HG03135 (cell line): ENCODE results near the gene APBA1.

Source experiments
- ATAC-seq: cut with Tn5 transposase; IDR thresholded peaks from one replicate; pipeline ENCODE4 v1.9.1; 2021; ENCODE audit warnings: mild to moderate bottlenecking, moderate library complexity; ENCODE audit not compliant: unreplicated experiment

The APBA1 gene

GRCh38 chr9:69671879-69672595 lies at the start of gene APBA1:
Gene APBA1, minus strand, starts transcription at chr9:69672371.
- peak; percentile 41 for ATAC-seq

GRCh38 chr9:69719983-69720382 lies 47.8 kb upstream of the APBA1 start:
- ATAC-seq, result no peak

- no peak for ATAC-seq
Observed at GRCh38 chr9:69719367-69719766, 47.2 kb upstream of the APBA1 start.

- ATAC-seq, result no peak
Observed at GRCh38 chr9:69718218-69718617, 46.0 kb upstream of the APBA1 start.

- no peak for ATAC-seq
Observed at GRCh38 chr9:69715825-69716224, 43.7 kb upstream of the APBA1 start.

GRCh38 chr9:69715096-69715495 lies 42.9 kb upstream of the APBA1 start:
- no peak for ATAC-seq

GRCh38 chr9:69697475-69697874 lies 25.3 kb upstream of the APBA1 start:
- no peak for ATAC-seq

GRCh38 chr9:69696802-69697201 lies 24.6 kb upstream of the APBA1 start:
- ATAC-seq, result no peak

GRCh38 chr9:69689991-69690538 lies 17.9 kb upstream of the APBA1 start:
- no peak for ATAC-seq

GRCh38 chr9:69683927-69684326 lies 11.8 kb upstream of the APBA1 start:
- ATAC-seq, result no peak

GRCh38 chr9:69678843-69679538 lies 6.8 kb upstream of the APBA1 start:
- ATAC-seq, result no peak

- ATAC-seq, result no peak
Observed at GRCh38 chr9:69677931-69678330, 5.8 kb upstream of the APBA1 start.

- ATAC-seq, result no peak
Observed at GRCh38 chr9:69675563-69675962, 3.4 kb upstream of the APBA1 start.

- no peak for ATAC-seq
Observed at GRCh38 chr9:69674716-69675438, 2.7 kb upstream of the APBA1 start.

- ATAC-seq, result no peak
Observed at GRCh38 chr9:69674112-69674685, 2.0 kb upstream of the APBA1 start.

GRCh38 chr9:69673311-69673640 lies 1.1 kb upstream of the APBA1 start:
- ATAC-seq, result no peak

- ATAC-seq, result peak; percentile 94
Observed at GRCh38 chr9:69672596-69673310, 582 bp upstream of the APBA1 start.

- ATAC-seq, result no peak
Observed at GRCh38 chr9:69671311-69671878, 776 bp downstream of the APBA1 start.

- no peak for ATAC-seq
Observed at GRCh38 chr9:69667306-69667705, 4.9 kb downstream of the APBA1 start.

GRCh38 chr9:69660304-69660703 lies 11.9 kb downstream of the APBA1 start:
- ATAC-seq, result no peak
